ENCODE measurements around the gene GCNT4. TPM values are rescaled to one million over a fixed set of nuclear protein-coding genes. Genes with fewer than 3 reads are reported as not detected.

GCNT4 gene
- total and polyA plus RNA-seq, 8 donors, result 1.5 to 6.4 (median 2.8) TPM

GRCh38 chr5:75051217-75051751 lies 1.1 kb downstream of the GCNT4 start:
- no peaks in the 10 kb centered on the region for H3K9me3 ChIP-seq
- H3K36me3 ChIP-seq, result no peaks in the 10 kb centered on the region
- DNase-seq (peak in 5 of 6 donors; percentile 28 to 57 (median 47)), ATAC-seq (peak in 3 of 4 donors; percentile 2 to 10 (median 3)), FAIRE-seq (no peak)
- H3K27ac ChIP-seq, result peak overlapping the region in 3 of 4 donors; percentile 91 to 98 (median 98)
- TF ChIP-seq CTCF (IDR thresholded peaks at IDR 0.05), result no peak
- no peaks in the 10 kb centered on the region for H3K27me3 ChIP-seq
- peaks cover 0 to 20% (median 15%) of the 10 kb centered on the region in 3 donors for H3K4me1 ChIP-seq
- intact Hi-C loops (cut with DNase I), result no loop called here
- 31 to 35% methylated on average over 7 of the region's 7 CpGs for WGBS, 2 donors
- H3K4me3 ChIP-seq, result peak overlapping the region in 2 of 4 donors; percentile 74 to 78

GRCh38 chr5:75050415-75050814 lies 1.9 kb downstream of the GCNT4 start:
- Histone ChIP-seq H3K36me3 (no peaks in the 10 kb centered on the region), H3K27me3 (no peaks in the 10 kb centered on the region), H3K4me1 (peaks cover 0 to 20% (median 15%) of the 10 kb centered on the region in 3 donors), H3K9me3 (no peaks in the 10 kb centered on the region), H3K27ac (no peak overlapping the region), H3K4me3 (no peak overlapping the region)
- ATAC-seq, result no peak
- no peak for DNase-seq
- TF ChIP-seq CTCF (IDR thresholded peaks at IDR 0.05), result no peak
- 81 to 86% methylated on average over 11 of the region's 11 CpGs for WGBS, 2 donors
- intact Hi-C loops (cut with DNase I), result no loop called here
- FAIRE-seq, result no peak

- no peak for FAIRE-seq
- WGBS, 2 donors, result 51 to 52% methylated on average over 11 of the region's 11 CpGs
Measured at GRCh38 chr5:75049456-75050351, 2.7 kb downstream of the GCNT4 start.

GRCh38 chr5:75048457-75048953 lies 3.9 kb downstream of the GCNT4 start:
- no peak for DNase-seq
- 72 to 77% methylated on average over 7 of the region's 7 CpGs for WGBS, 2 donors
- no peak overlapping the region for H3K4me3 ChIP-seq

More at GRCh38 chr5:75049456-75050351, 2.7 kb downstream of the GCNT4 start:
- intact Hi-C loops (cut with DNase I), result loop anchor here in 1 of 3 donors (10.0 kb wide), 1 partner anchor 105 kb away; no protein-coding TSS in a partner anchor
- DNase-seq (peak in 5 of 6 donors; percentile 51 to 72 (median 59)), ATAC-seq (peak; percentile 22 to 47 (median 36))
- Histone ChIP-seq H3K27ac (peak overlapping the region in 1 of 4 donors; percentile 9), H3K4me3 (no peak overlapping the region), H3K9me3 (no peaks in the 10 kb centered on the region), H3K27me3 (no peaks in the 10 kb centered on the region), H3K36me3 (no peaks in the 10 kb centered on the region), H3K4me1 (peaks cover 0 to 20% (median 15%) of the 10 kb centered on the region in 3 donors)
- TF ChIP-seq CTCF (IDR thresholded peaks at IDR 0.05), result peak; percentile 58 to 75 (median 64)

More at GRCh38 chr5:75048457-75048953, 3.9 kb downstream of the GCNT4 start:
- FAIRE-seq (no peak), ATAC-seq (no peak)
- H3K36me3 ChIP-seq, result no peaks in the 10 kb centered on the region
- H3K4me1 ChIP-seq, result peaks cover 0 to 20% (median 15%) of the 10 kb centered on the region in 3 donors
- no peaks in the 10 kb centered on the region for H3K9me3 ChIP-seq
- intact Hi-C loops (cut with DNase I), result loop anchor here in 1 of 3 donors (10.0 kb wide), 1 partner anchor 104 kb away; no protein-coding TSS in a partner anchor
- no peak overlapping the region for H3K27ac ChIP-seq
- no peak for TF ChIP-seq CTCF (IDR thresholded peaks at IDR 0.05)
- H3K27me3 ChIP-seq, result no peaks in the 10 kb centered on the region

Measured in pancreas (tissue), 10 donors.